Mucosa of rectum (tissue), 2 donors: Measurements from ENCODE around the gene RYR2.

Experiments used
- H3K27ac ChIP-seq, 2 donors: one replicate each; pipeline ENCODE4 v1.7.0; 2013; ENCODE audit warnings: inconsistent platforms in 2 of 2, low read depth in 2 of 2, low read length in 2 of 2
- H3K27me3 ChIP-seq, 2 donors: one replicate each; pipeline ENCODE4 v1.7.0; 2013; ENCODE audit warnings: low read length in 2 of 2; ENCODE audit not compliant: control insufficient read depth in 2 of 2, insufficient read depth in 2 of 2
- H3K36me3 ChIP-seq, 2 donors: one replicate each; pipeline ENCODE4 v1.7.0; 2013; ENCODE audit warnings: low read length in 2 of 2; ENCODE audit not compliant: control insufficient read depth in 2 of 2, insufficient read depth in 2 of 2
- H3K4me1 ChIP-seq, 2 donors: one replicate each; pipeline ENCODE4 v1.7.0; 2013; ENCODE audit warnings: low read length in 2 of 2, mild to moderate bottlenecking in 1 of 2; ENCODE audit not compliant: control insufficient read depth in 2 of 2, insufficient read depth in 2 of 2
- H3K4me3 ChIP-seq, 2 donors: one replicate each; pipeline ENCODE4 v1.7.0; 2013; ENCODE audit warnings: low read length in 2 of 2
- H3K9ac ChIP-seq, 2 donors: one replicate each; pipeline ENCODE4 v1.7.0; 2013; ENCODE audit warnings: low read length in 2 of 2, low read depth in 1 of 2, mild to moderate bottlenecking in 1 of 2
- H3K9me3 ChIP-seq, 2 donors: one replicate each; pipeline ENCODE4 v1.7.0; 2013; ENCODE audit warnings: low read length in 2 of 2; ENCODE audit not compliant: control insufficient read depth in 2 of 2
- donor health status: healthy.
- donor health status: Normal muscosa, but diverticular disease.

Gene RYR2

DNA sequence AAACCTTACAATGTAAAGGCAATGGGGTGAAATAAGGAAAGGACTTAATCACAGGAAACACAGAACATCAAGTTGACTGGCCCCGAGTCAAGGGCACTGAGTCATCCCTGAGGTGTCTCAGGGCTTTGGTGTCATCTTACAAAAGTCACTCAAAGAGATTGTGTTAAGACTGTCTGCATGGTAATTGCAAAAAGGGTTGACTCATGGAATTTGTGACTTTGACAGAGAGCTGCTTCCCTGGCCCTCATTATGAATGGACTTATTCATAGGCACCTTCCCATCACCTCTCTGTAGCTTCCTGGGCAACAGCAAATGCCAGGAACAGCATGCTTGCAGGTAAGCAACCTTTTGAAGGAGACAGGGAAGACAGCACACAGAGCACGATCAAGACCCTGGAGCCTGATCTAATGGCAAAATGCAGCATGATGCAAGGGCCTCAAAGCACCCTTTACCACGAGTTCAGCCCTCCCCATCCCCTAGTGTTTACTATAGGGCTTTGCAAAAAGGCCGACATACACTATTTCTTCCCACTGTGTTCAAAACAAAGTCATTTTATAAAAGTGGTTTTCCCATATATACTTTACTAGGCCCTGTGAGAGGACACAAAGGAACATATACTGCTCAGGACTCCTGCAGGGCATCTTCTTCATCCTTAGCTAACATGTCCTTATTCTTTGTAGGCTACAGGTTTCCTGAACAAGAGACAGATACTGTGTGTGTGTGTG lies 831.7 kb downstream of the RYR2 start:
- Histone ChIP-seq H3K9me3 (no peaks in the 10 kb centered on the region), H3K9ac (no peak overlapping the region)

DNA sequence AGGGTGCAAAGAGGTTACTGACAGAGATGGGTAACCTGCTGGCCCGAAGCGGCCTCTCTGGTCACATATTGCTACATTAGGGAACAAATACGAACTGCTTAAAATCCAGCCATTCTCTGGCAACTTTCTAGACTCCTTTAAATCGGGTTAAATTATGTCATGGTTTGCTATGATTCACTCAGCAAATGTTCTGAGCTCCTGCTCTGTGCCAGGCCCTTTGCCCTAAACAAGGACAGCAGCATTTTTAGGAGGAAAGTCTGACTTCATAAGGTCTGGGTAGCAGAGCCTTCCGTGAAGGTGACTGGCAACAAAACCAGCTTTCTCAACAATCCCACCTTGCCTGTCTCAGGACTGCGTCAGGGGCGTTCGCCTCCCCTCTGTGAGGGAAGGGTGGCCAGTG lies 833.3 kb downstream of the RYR2 start:
- Histone ChIP-seq H3K4me3 (no peak overlapping the region), H3K27ac (no peak overlapping the region), H3K9ac (no peak overlapping the region), H3K9me3 (no peaks in the 10 kb centered on the region), H3K4me1 (no peaks in the 10 kb centered on the region), H3K36me3 (no peaks in the 10 kb centered on the region), H3K27me3 (no peaks in the 10 kb centered on the region)

More for the DNA sequence above, 831.7 kb downstream of the RYR2 start:
- no peaks in the 10 kb centered on the region for H3K36me3 ChIP-seq
- H3K27me3 ChIP-seq, result no peaks in the 10 kb centered on the region
- H3K27ac ChIP-seq, result no peak overlapping the region
- H3K4me1 ChIP-seq, result no peaks in the 10 kb centered on the region
- no peak overlapping the region for H3K4me3 ChIP-seq

DNA sequence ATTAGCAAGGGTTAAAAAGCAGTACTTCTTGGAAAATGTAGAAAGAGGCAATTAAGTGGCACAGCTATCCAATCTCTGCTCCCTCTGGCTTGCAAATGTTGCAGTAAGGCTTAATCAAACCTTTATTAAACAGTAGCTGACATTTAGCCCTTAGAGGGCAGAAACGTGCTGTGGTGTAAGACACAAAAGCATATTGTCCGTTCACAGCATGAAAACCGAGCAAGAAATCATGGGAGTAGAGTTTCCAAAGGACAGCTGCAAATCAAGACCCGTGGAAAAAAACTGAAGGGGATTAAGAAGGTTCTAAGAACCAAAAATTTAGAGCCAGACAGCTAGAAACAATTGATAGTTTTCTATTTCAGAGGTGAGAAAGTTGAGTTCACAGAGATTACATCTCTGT lies 835.6 kb downstream of the RYR2 start:
- Histone ChIP-seq H3K4me3 (no peak overlapping the region), H3K27me3 (no peaks in the 10 kb centered on the region), H3K4me1 (no peaks in the 10 kb centered on the region), H3K9ac (no peak overlapping the region), H3K9me3 (no peaks in the 10 kb centered on the region), H3K36me3 (no peaks in the 10 kb centered on the region), H3K27ac (no peak overlapping the region)

DNA sequence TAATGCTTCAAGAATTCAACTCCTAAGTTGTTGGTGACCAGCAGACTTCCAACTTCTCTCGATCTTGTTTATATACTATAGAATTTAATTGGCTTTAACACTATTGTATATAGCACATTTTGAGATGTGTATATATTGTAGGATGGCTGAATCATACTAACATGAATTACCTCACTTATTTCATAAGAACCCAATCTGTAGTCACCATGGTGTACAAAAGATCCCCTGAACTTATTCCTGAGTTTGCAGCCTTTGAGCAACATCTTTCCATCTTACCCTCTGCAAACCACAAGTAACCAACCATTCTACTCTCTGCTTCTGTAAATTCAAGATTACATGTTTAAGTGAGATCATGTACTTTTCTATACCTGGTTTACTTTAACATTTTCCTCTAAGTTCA lies 836.4 kb downstream of the RYR2 start:
- H3K4me3 ChIP-seq, result no peak overlapping the region
- H3K9me3 ChIP-seq, result no peaks in the 10 kb centered on the region
- no peaks in the 10 kb centered on the region for H3K4me1 ChIP-seq
- H3K27me3 ChIP-seq, result no peaks in the 10 kb centered on the region
- H3K27ac ChIP-seq, result no peak overlapping the region
- H3K36me3 ChIP-seq, result no peaks in the 10 kb centered on the region
- H3K9ac ChIP-seq, result no peak overlapping the region

DNA sequence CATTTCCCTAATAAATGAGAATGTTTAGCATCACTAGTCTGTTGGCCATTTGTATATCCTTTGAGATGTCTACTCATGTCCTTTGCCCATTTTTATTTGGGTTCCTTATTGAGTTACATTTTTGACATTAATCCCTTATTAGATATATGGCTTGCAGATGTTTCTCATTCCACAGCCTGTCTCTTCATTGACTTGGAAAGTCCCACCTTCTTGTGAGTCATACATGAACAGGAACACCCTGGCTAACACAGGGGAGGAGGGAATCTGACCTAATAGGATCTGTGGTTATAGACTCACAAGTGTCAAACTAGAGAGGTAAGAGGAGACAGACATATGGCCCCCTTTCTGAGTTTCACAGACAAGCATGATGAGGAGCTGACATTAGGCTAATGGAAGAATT lies 837.2 kb downstream of the RYR2 start:
- Histone ChIP-seq H3K4me3 (no peak overlapping the region), H3K27ac (no peak overlapping the region), H3K9ac (no peak overlapping the region), H3K4me1 (no peaks in the 10 kb centered on the region), H3K9me3 (no peaks in the 10 kb centered on the region), H3K27me3 (no peaks in the 10 kb centered on the region), H3K36me3 (no peaks in the 10 kb centered on the region)
